ENCODE measurements around the gene CRISPLD2. TPM values are rescaled to one million over a fixed set of nuclear protein-coding genes. Genes with fewer than 3 reads are reported as not detected.
A peak's percentile ranks its signal among the peaks of the same experiment; 100 is the strongest.

CRISPLD2 gene
- total and polyA plus RNA-seq, 2 donors (not counting 1 experiment from before 2014, with no cell fraction given), result 37.0 to 96.2 TPM

- TF ChIP-seq EZH2 (IDR thresholded peaks at IDR 0.05; ENCODE audit: low read length, missing control alignments) (no peak), CTCF (conservative IDR thresholded peaks at IDR 0.05 in 1 of 2, IDR thresholded peaks at IDR 0.05 in 1 of 2; ENCODE audit: low read depth in 1 of 2, low read length in 2 of 2) (no peak)
- Histone ChIP-seq H3K36me3 (ENCODE audit: control insufficient read depth, insufficient read depth, low read length) (peaks cover 4% of the 10 kb centered on the region), H3K4me3 (replicated peaks in 1 of 4; ENCODE audit: control extremely low read depth in 1 of 4, insufficient read depth in 1 of 4, low read depth in 3 of 4, low read length in 4 of 4) (no peak overlapping the region), H3K9me3 (ENCODE audit: control insufficient read depth, insufficient read depth, low read depth, low read length) (no peaks in the 10 kb centered on the region), H3K4me2 (ENCODE audit: extremely low read depth, insufficient read depth, low read length) (no peak overlapping the region), H3K27me3 (ENCODE audit: control insufficient read depth, insufficient read depth, low read length) (no peaks in the 10 kb centered on the region), H4K20me1 (ENCODE audit: control insufficient read depth, extremely low read depth, insufficient read depth, low read length) (no peaks in the 10 kb centered on the region), H3K79me2 (ENCODE audit: control insufficient read depth, insufficient read depth, low read length) (no peaks in the 10 kb centered on the region), H2AFZ (ENCODE audit: low read length) (no peak overlapping the region), H3K27ac (ENCODE audit: insufficient read depth, low read length) (peak overlapping the region; percentile 56), H3K9ac (ENCODE audit: insufficient read depth, low read length) (no peak overlapping the region), H3K4me1 (ENCODE audit: control insufficient read depth, extremely low read depth, insufficient read depth, low read length) (peaks cover 36% of the 10 kb centered on the region)
- peak; percentile 22 to 48 for DNase-seq (ENCODE audit: low read depth in 2 of 2)
Measured at GRCh38 chr16:84838383-84838948, 18.7 kb downstream of the CRISPLD2 start.

- Histone ChIP-seq H3K9ac (ENCODE audit: insufficient read depth, low read length) (no peak overlapping the region), H3K4me2 (ENCODE audit: extremely low read depth, insufficient read depth, low read length) (no peak overlapping the region), H3K27ac (ENCODE audit: insufficient read depth, low read length) (peak overlapping the region; percentile 16)
Measured at GRCh38 chr16:84839054-84839453, 19.3 kb downstream of the CRISPLD2 start.

GRCh38 chr16:84839956-84840355 lies 20.2 kb downstream of the CRISPLD2 start:
- no peaks in the 10 kb centered on the region for H3K79me2 ChIP-seq (ENCODE audit: control insufficient read depth, insufficient read depth, low read length)
- H3K4me1 ChIP-seq (ENCODE audit: control insufficient read depth, extremely low read depth, insufficient read depth, low read length), result peaks cover 35% of the 10 kb centered on the region
- H4K20me1 ChIP-seq (ENCODE audit: control insufficient read depth, extremely low read depth, insufficient read depth, low read length), result no peaks in the 10 kb centered on the region
- no peak overlapping the region for H3K9ac ChIP-seq (ENCODE audit: insufficient read depth, low read length)
- H3K9me3 ChIP-seq (ENCODE audit: control insufficient read depth, insufficient read depth, low read depth, low read length), result no peaks in the 10 kb centered on the region
- no peak overlapping the region for H2AFZ ChIP-seq (ENCODE audit: low read length)
- H3K27me3 ChIP-seq (ENCODE audit: control insufficient read depth, insufficient read depth, low read length), result no peaks in the 10 kb centered on the region
- H3K36me3 ChIP-seq (ENCODE audit: control insufficient read depth, insufficient read depth, low read length), result peaks cover 4% of the 10 kb centered on the region
- H3K4me3 ChIP-seq (replicated peaks in 1 of 4; ENCODE audit: control extremely low read depth in 1 of 4, insufficient read depth in 1 of 4, low read depth in 3 of 4, low read length in 4 of 4), result no peak overlapping the region
- peak; percentile 56 to 85 for DNase-seq (ENCODE audit: low read depth in 2 of 2)
- no peak overlapping the region for H3K27ac ChIP-seq (ENCODE audit: insufficient read depth, low read length)
- no peak overlapping the region for H3K4me2 ChIP-seq (ENCODE audit: extremely low read depth, insufficient read depth, low read length)
- TF ChIP-seq CTCF (conservative IDR thresholded peaks at IDR 0.05 in 1 of 2, IDR thresholded peaks at IDR 0.05 in 1 of 2; ENCODE audit: low read depth in 1 of 2, low read length in 2 of 2) (no peak), EZH2 (IDR thresholded peaks at IDR 0.05; ENCODE audit: low read length, missing control alignments) (no peak)

More at GRCh38 chr16:84839054-84839453, 19.3 kb downstream of the CRISPLD2 start:
- Histone ChIP-seq H2AFZ (ENCODE audit: low read length) (no peak overlapping the region), H3K79me2 (ENCODE audit: control insufficient read depth, insufficient read depth, low read length) (no peaks in the 10 kb centered on the region), H3K27me3 (ENCODE audit: control insufficient read depth, insufficient read depth, low read length) (no peaks in the 10 kb centered on the region), H3K4me1 (ENCODE audit: control insufficient read depth, extremely low read depth, insufficient read depth, low read length) (peaks cover 35% of the 10 kb centered on the region), H3K36me3 (ENCODE audit: control insufficient read depth, insufficient read depth, low read length) (peaks cover 4% of the 10 kb centered on the region), H3K4me3 (replicated peaks in 1 of 4; ENCODE audit: control extremely low read depth in 1 of 4, insufficient read depth in 1 of 4, low read depth in 3 of 4, low read length in 4 of 4) (no peak overlapping the region), H3K9me3 (ENCODE audit: control insufficient read depth, insufficient read depth, low read depth, low read length) (no peaks in the 10 kb centered on the region), H4K20me1 (ENCODE audit: control insufficient read depth, extremely low read depth, insufficient read depth, low read length) (no peaks in the 10 kb centered on the region)
- no peak for TF ChIP-seq CTCF (conservative IDR thresholded peaks at IDR 0.05 in 1 of 2, IDR thresholded peaks at IDR 0.05 in 1 of 2; ENCODE audit: low read depth in 1 of 2, low read length in 2 of 2)
- no peak for TF ChIP-seq EZH2 (IDR thresholded peaks at IDR 0.05; ENCODE audit: low read length, missing control alignments)
- DNase-seq (ENCODE audit: low read depth in 2 of 2), result peak; percentile 80 to 84
